GM23338 (cell line): ENCODE measurements around the gene TRPM3. TPM values are rescaled to one million over a fixed set of nuclear protein-coding genes. Genes with fewer than 3 reads are reported as not detected.

ENCODE experiments used
- ATAC-seq: fragments of 200-7000 bp; cut with Tn5 transposase; 3 replicates; pipeline ENCODE4 v1.9.1; 2020
- DNase-seq: peaks from one replicate; pipeline ENCODE4 v3.0.0-alpha.2; 2015; ENCODE audit warnings: low spot score
- H2AFZ ChIP-seq: fragments of 200-600 bp; sonication (generic); 2 replicates; pipeline ENCODE4 v1.8.0; 2016; ENCODE audit warnings: antibody characterized with exemption, mild to moderate bottlenecking, moderate library complexity
- H3F3A ChIP-seq: fragments of 200-600 bp; sonication (generic); replicated peaks from 2 replicates; pipeline ENCODE4 v1.8.0; 2017; ENCODE audit warnings: antibody characterized with exemption, mixed run types, low read depth
- H3K27ac ChIP-seq: fragments of 200-600 bp; sonication (generic); 2 replicates; pipeline ENCODE4 v1.6.1; 2016; ENCODE audit warnings: low read depth
- H3K27me3 ChIP-seq: fragments of 200-600 bp; sonication (generic); 2 replicates; pipeline ENCODE4 v1.8.0; 2016; ENCODE audit warnings: mild to moderate bottlenecking, mixed run types, moderate library complexity; ENCODE audit not compliant: insufficient read depth
- H3K36me3 ChIP-seq: fragments of 200-600 bp; sonication (generic); 2 replicates; pipeline ENCODE4 v1.8.0; 2016; ENCODE audit warnings: mild to moderate bottlenecking; ENCODE audit not compliant: insufficient read depth
- H3K4me1 ChIP-seq: fragments of 200-600 bp; sonication (generic); 2 replicates; pipeline ENCODE4 v1.8.0; 2016; ENCODE audit warnings: mild to moderate bottlenecking, moderate library complexity; ENCODE audit not compliant: insufficient read depth
- H3K4me2 ChIP-seq: fragments of 200-600 bp; sonication (generic); 2 replicates; pipeline ENCODE4 v1.7.1; 2017; ENCODE audit warnings: mixed run types
- H3K4me3 ChIP-seq: fragments of 200-600 bp; sonication (generic); 2 replicates; pipeline ENCODE4 v1.6.1; 2016; ENCODE audit warnings: mixed run types
- H3K79me2 ChIP-seq: fragments of 200-600 bp; sonication (generic); replicated peaks from 2 replicates; pipeline ENCODE4 v1.8.0; 2017; ENCODE audit warnings: mild to moderate bottlenecking; ENCODE audit not compliant: insufficient read depth
- H3K9me2 ChIP-seq: fragments of 200-600 bp; sonication (generic); 2 replicates; pipeline ENCODE4 v1.8.0; 2017; ENCODE audit not compliant: insufficient read depth
- H4K20me1 ChIP-seq: fragments of 200-600 bp; sonication (generic); replicated peaks from 2 replicates; pipeline ENCODE4 v1.8.0; 2017; ENCODE audit warnings: mild to moderate bottlenecking; ENCODE audit not compliant: insufficient read depth
- H3K27ac Mint-ChIP-seq: 2 replicates; pipeline ENCODE4 v1.8.0; 2020; ENCODE audit warnings: inconsistent platforms, mild to moderate bottlenecking, moderate library complexity, mixed read lengths
- H3K27me3 Mint-ChIP-seq: 3 replicates; pipeline ENCODE4 v1.8.0; 2022; ENCODE audit warnings: low read depth, mild to moderate bottlenecking, moderate library complexity, mixed read lengths, inconsistent platforms; ENCODE audit not compliant: insufficient read depth, poor library complexity
- H3K36me3 Mint-ChIP-seq: 3 replicates; pipeline ENCODE4 v1.8.0; 2021; ENCODE audit warnings: low read depth, mild to moderate bottlenecking, inconsistent platforms, moderate library complexity, mixed read lengths
- H3K4me1 Mint-ChIP-seq: 3 replicates; pipeline ENCODE4 v1.8.0; 2020; ENCODE audit warnings: mild to moderate bottlenecking, inconsistent platforms, mixed read lengths
- H3K4me3 Mint-ChIP-seq: 3 replicates; pipeline ENCODE4 v1.8.0; 2021; ENCODE audit warnings: moderate library complexity, mild to moderate bottlenecking, inconsistent platforms, mixed read lengths
- H3K9me3 Mint-ChIP-seq: 3 replicates; pipeline ENCODE4 v1.8.0; 2020; ENCODE audit warnings: moderate library complexity, mild to moderate bottlenecking, inconsistent platforms, mixed read lengths
- CTCF ChIP-seq, 2 experiments: fragments of 200-600 bp in 1 of 2; sonication (generic) in 1 of 2; conservative IDR thresholded peaks; 2 replicates each; pipeline versions ENCODE4 v1.5.1 to v1.6.1; 2016 to 2017; ENCODE audit warnings: antibody characterized with exemption in 2 of 2, low read depth in 2 of 2, mild to moderate bottlenecking in 2 of 2, moderate library complexity in 1 of 2
- ETS1 ChIP-seq: IDR thresholded peaks from 2 replicates; pipeline ENCODE4 v1.6.1; 2016; ENCODE audit warnings: antibody characterized with exemption
- EZH2 ChIP-seq: fragments of 200-600 bp; sonication (generic); IDR thresholded peaks from one replicate; pipeline ENCODE4 v1.8.0; 2017; ENCODE audit warnings: antibody characterized with exemption, mild to moderate bottlenecking, low read depth; ENCODE audit not compliant: unreplicated experiment
- JUNB ChIP-seq: IDR thresholded peaks from one replicate; pipeline ENCODE4 v1.6.1; 2016; ENCODE audit warnings: antibody characterized with exemption; ENCODE audit not compliant: unreplicated experiment
- NANOG ChIP-seq: IDR thresholded peaks from 2 replicates; pipeline ENCODE4 v1.6.1; 2016; ENCODE audit warnings: antibody characterized with exemption, borderline replicate concordance
- POLR2AphosphoS5 ChIP-seq: IDR thresholded peaks from 2 replicates; pipeline ENCODE4 v1.6.1; 2016; ENCODE audit warnings: antibody characterized with exemption, low read depth
- REST ChIP-seq: IDR thresholded peaks from one replicate; pipeline ENCODE4 v1.6.1; 2018; ENCODE audit warnings: antibody characterized with exemption; ENCODE audit not compliant: unreplicated experiment
- STAT1 ChIP-seq: IDR thresholded peaks from one replicate; pipeline ENCODE4 v1.6.1; 2016; ENCODE audit warnings: antibody characterized with exemption; ENCODE audit not compliant: unreplicated experiment
- ZNF114 ChIP-seq: fragments of 250-450 bp; sonication (Bioruptor Pico); IDR thresholded peaks from 2 replicates; pipeline ENCODE4 v1.5.0; 2020; ENCODE audit warnings: mild to moderate bottlenecking, moderate library complexity
- ZNF331 ChIP-seq: fragments of 250-450 bp; sonication (Bioruptor Pico); IDR thresholded peaks from 2 replicates; pipeline ENCODE4 v1.5.0; 2020; ENCODE audit warnings: low read depth, mild to moderate bottlenecking, moderate library complexity
- ZNF462 ChIP-seq: fragments of 250-450 bp; sonication (Bioruptor Pico); IDR thresholded peaks from 2 replicates; pipeline ENCODE4 v1.5.0; 2020; ENCODE audit warnings: mild to moderate bottlenecking, moderate library complexity
- polyA plus RNA-seq: library from polyadenylated mRNA; unstranded; fragments of >200 nt; fragmentation: Nextera tagmentation; extraction: Ambion mirVana; gene quantifications from 2 replicates; pipeline ENCODE4 v1.2.1, GENCODE V29; 2016
- total RNA-seq: library from RNA; depleted of rRNA; stranded (reverse); fragments of >200 nt; shearing (Covaris generic); gene quantifications from 2 replicates; pipeline ENCODE4 v1.2.3, GENCODE V29; 2014

Gene TRPM3
- total and polyA plus RNA-seq, 2 experiments from 2014 or later: 2.8 to 8.2 TPM

GRCh38 chr9:70954126-70954525 lies 167.3 kb downstream of the TRPM3 start:
- Histone ChIP-seq H3K27ac (no peak overlapping the region; the same call in 1 of the 2 replicates), H3K4me2 (no peak overlapping the region), H3K4me1 (no peaks in the 10 kb centered on the region), H3K36me3 (no peaks in the 10 kb centered on the region), H3K4me3 (no peak overlapping the region), H3K79me2 (no peaks in the 10 kb centered on the region), H3K9me2 (peaks cover 4% of the 10 kb centered on the region; the same call in 1 of the 2 replicates), H3K27me3 (no peaks in the 10 kb centered on the region), H2AFZ (no peak overlapping the region), H3F3A (no peaks in the 10 kb centered on the region), H4K20me1 (no peaks in the 10 kb centered on the region)
- Mint-ChIP-seq H3K27ac (no peak overlapping the region; the same call in 1 of the 2 replicates), H3K4me1 (peaks cover 18% of the 10 kb centered on the region), H3K9me3 (no peaks in the 10 kb centered on the region), H3K36me3 (no peaks in the 10 kb centered on the region), H3K4me3 (no peak overlapping the region), H3K27me3 (peaks cover 3% of the 10 kb centered on the region)
- ATAC-seq (peak; percentile 84), DNase-seq (peak; percentile 73)
- TF ChIP-seq ZNF114 (CRISPR knock-in tag) (no peak), REST (no peak), JUNB (no peak), EZH2 (no peak), POLR2AphosphoS5 (no peak), NANOG (no peak), CTCF (conservative IDR thresholded peaks at IDR 0.05; ENCODE audit: low read depth in 2 of 2) (no peak), ZNF331 (CRISPR knock-in tag) (no peak), ZNF462 (CRISPR knock-in tag) (no peak; the same call in 1 of the 2 replicates), ETS1 (no peak), STAT1 (no peak)
